Activated T-cell treated with anti-CD3 and anti-CD28 coated beads, Interleukin-2, amount 50 U/mL, for 72 hours (primary cell): ENCODE data around the gene REC114. TPM values are rescaled to one million over a fixed set of nuclear protein-coding genes. Genes with fewer than 3 reads are reported as not detected.
"Not testable (repeated sequence)": the region's sequence is repeated elsewhere in the genome, so short reads cannot be mapped to it uniquely, and the experiment has no call there.

Experiments used
- ATAC-seq, 2 donors: fragments of 150-1000 bp; cut with Tn5 transposase; replicated peaks in 1 of 2; 2 replicates each; pipeline ENCODE4 v1.10.0; 2021; ENCODE audit warnings: moderate library complexity in 2 of 2, mild to moderate bottlenecking in 1 of 2
- DNase-seq, 2 donors: peaks; one replicate each; pipeline ENCODE4 v3.0.0; 2021 to 2022; ENCODE audit warnings: mixed read lengths in 1 of 2
- H3K27ac Mint-ChIP-seq: one replicate; pipeline ENCODE4 v1.8.0; 2022; ENCODE audit warnings: mild to moderate bottlenecking, moderate library complexity, mixed read lengths
- H3K27me3 Mint-ChIP-seq: one replicate; pipeline ENCODE4 v1.8.0; 2022; ENCODE audit warnings: low read depth, mixed read lengths
- H3K36me3 Mint-ChIP-seq, 2 donors: one replicate each; pipeline ENCODE4 v1.8.0; 2022; ENCODE audit warnings: mixed read lengths in 2 of 2, mild to moderate bottlenecking in 1 of 2; ENCODE audit not compliant: insufficient read depth in 2 of 2
- H3K4me1 Mint-ChIP-seq: one replicate; pipeline ENCODE4 v1.8.0; 2022; ENCODE audit warnings: low read depth, mixed read lengths
- H3K4me3 Mint-ChIP-seq, 2 donors: one replicate each; pipeline ENCODE4 v1.8.0; 2022; ENCODE audit warnings: mild to moderate bottlenecking in 2 of 2, mixed read lengths in 2 of 2, moderate library complexity in 2 of 2
- H3K9me3 Mint-ChIP-seq, 2 donors: one replicate each; pipeline ENCODE4 v1.8.0; 2022; ENCODE audit warnings: mixed read lengths in 2 of 2
- total RNA-seq, 2 donors: library from RNA; stranded (reverse); gene quantifications; one replicate each; pipeline ENCODE4 v1.2.3, GENCODE V29; 2022

Gene REC114
- total RNA-seq, 2 donors from 2014 or later, result not detected

- H3K9me3 Mint-ChIP-seq, result no peaks in the 10 kb centered on the region
- H3K4me3 Mint-ChIP-seq, result no peak overlapping the region
- DNase-seq, result no peak
- no peaks in the 10 kb centered on the region for H3K27me3 Mint-ChIP-seq
- peaks cover 21% of the 10 kb centered on the region for H3K4me1 Mint-ChIP-seq
- peak in 1 of 2 donors; percentile 46 for ATAC-seq
- H3K36me3 Mint-ChIP-seq, result peaks cover 2 to 3% of the 10 kb centered on the region in 2 donors
- peak overlapping the region; percentile 40 for H3K27ac Mint-ChIP-seq
These were observed 132.8 kb downstream of the REC114 start for GRCh38 chr15:73575636-73576247.

GRCh38 chr15:73577593-73577992, 134.6 kb downstream of the REC114 start:
- not testable (repeated sequence) for H3K27me3 Mint-ChIP-seq, H3K4me3 Mint-ChIP-seq, DNase-seq, H3K9me3 Mint-ChIP-seq, H3K36me3 Mint-ChIP-seq, H3K4me1 Mint-ChIP-seq, ATAC-seq
- peak overlapping the region; percentile 8 for H3K27ac Mint-ChIP-seq

DNA sequence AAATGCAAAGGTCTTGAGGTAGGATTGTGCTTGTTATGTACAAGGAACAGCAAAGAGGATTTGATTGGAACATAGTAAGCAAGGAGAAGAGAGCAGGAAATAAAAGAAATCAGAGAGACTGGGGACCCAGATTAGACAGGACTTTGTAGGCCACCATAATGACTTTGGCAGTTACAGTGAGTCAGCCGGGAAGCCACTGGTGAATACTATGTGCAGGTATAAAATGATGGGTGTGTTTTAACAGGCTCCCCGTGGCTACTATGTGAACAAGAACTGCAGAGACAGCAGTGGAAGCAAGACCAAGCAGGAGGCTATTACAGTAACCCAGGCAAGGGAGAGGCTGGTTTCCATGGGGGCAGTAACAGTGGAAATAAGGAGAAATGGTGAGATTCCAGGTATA, 135.1 kb downstream of the REC114 start:
- DNase-seq (no peak), ATAC-seq (no peak)
- H3K36me3 Mint-ChIP-seq, result peaks cover 2 to 4% of the 10 kb centered on the region in 2 donors
- peak overlapping the region; percentile 8 for H3K27ac Mint-ChIP-seq
- H3K9me3 Mint-ChIP-seq, result no peaks in the 10 kb centered on the region
- no peak overlapping the region for H3K4me3 Mint-ChIP-seq
- no peaks in the 10 kb centered on the region for H3K27me3 Mint-ChIP-seq
- H3K4me1 Mint-ChIP-seq, result peaks cover 1% of the 10 kb centered on the region

DNA sequence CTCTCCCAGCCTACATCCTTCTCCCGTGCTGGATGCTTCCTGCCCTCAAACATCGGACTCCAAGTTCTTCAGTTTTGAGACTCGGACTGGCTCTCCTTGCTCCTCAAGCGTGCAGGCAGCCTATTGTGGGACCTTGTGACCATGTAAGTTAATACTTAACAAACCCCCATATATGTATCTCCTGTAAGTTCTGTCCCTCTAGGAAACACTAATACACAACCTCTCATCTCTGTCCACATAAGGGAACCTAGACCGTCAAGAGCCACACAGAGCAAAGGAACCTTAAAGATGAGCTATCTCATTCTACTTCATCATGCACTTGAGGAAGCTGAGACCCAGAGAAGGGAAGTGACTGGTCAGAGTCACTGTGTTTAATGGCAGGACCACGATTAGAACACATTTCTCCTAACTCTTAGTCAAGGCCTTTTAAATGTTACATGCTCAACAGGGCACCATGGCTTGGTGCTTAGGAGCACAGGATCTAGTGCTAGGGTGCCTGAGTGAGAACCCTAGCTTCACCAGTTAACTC, 140.0 kb downstream of the REC114 start:
- no peak for DNase-seq
- Mint-ChIP-seq H3K36me3 (peaks cover 2 to 10% of the 10 kb centered on the region in 2 donors), H3K27ac (peak overlapping the region; percentile 96), H3K4me3 (no peak overlapping the region), H3K9me3 (no peaks in the 10 kb centered on the region), H3K4me1 (peaks cover 5% of the 10 kb centered on the region), H3K27me3 (no peaks in the 10 kb centered on the region)
- ATAC-seq, result peak in 1 of 2 donors; percentile 7

GRCh38 chr15:73583544-73583943, 140.6 kb downstream of the REC114 start:
- H3K4me1 Mint-ChIP-seq, result peaks cover 5% of the 10 kb centered on the region
- no peaks in the 10 kb centered on the region for H3K27me3 Mint-ChIP-seq
- peak; percentile 75 to 87 for ATAC-seq
- H3K27ac Mint-ChIP-seq, result peak overlapping the region; percentile 96
- no peaks in the 10 kb centered on the region for H3K9me3 Mint-ChIP-seq
- H3K36me3 Mint-ChIP-seq, result peaks cover 2 to 10% of the 10 kb centered on the region in 2 donors
- peak in 1 of 2 donors; percentile 16 for DNase-seq
- H3K4me3 Mint-ChIP-seq, result peak overlapping the region in 1 of 2 donors; percentile 54

- H3K36me3 Mint-ChIP-seq, result peaks cover 4 to 11% of the 10 kb centered on the region in 2 donors
- peak overlapping the region in 1 of 2 donors; percentile 56 for H3K4me3 Mint-ChIP-seq
- ATAC-seq, result peak in 1 of 2 donors; percentile 25
- peak overlapping the region; percentile 10 for H3K27ac Mint-ChIP-seq
- peaks cover 5% of the 10 kb centered on the region for H3K4me1 Mint-ChIP-seq
- H3K9me3 Mint-ChIP-seq, result no peaks in the 10 kb centered on the region
- H3K27me3 Mint-ChIP-seq, result no peaks in the 10 kb centered on the region
- no peak for DNase-seq
These were observed 141.9 kb downstream of the REC114 start for GRCh38 chr15:73584699-73585420.

DNA sequence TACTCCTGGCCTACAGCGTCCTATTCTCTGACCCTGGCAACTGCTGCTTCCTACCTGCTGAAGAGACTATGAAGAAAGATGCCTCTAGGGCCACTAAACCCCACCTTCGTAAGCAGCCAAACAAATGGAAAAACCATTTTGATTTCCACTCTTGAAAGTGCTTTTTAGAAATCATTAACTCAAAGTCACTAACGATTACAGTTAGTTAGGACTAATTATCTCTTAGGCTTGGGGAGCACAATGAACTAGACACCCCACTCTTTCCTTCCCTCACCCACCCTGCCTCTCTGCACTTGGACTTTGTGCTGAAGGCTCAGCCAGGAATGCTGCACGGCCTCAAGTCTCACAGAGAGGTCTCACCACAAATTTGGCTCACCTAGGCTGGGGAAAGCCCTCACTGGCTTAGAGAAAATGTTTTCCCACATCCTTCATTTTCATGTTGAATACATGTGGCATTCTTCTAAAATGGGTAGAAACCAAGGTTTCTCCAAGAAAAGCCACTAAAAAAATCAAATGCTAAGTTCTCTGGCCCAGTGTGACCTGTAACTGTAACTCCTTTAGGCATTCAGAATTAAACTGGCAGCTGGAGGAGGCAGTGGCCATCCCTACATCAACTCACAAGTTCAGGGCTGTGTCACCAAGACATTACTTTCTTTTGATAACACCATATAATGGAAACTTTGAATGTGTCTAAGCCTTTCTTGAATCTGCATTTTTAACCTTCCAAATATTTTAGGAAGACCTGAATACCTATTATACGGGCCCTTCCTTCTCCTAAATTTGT, 143.1 kb downstream of the REC114 start:
- peak overlapping the region; percentile 70 for H3K27ac Mint-ChIP-seq
- peaks cover 4 to 11% of the 10 kb centered on the region in 2 donors for H3K36me3 Mint-ChIP-seq
- no peaks in the 10 kb centered on the region for H3K9me3 Mint-ChIP-seq
- H3K4me3 Mint-ChIP-seq, result peak overlapping the region in 1 of 2 donors; percentile 9
- H3K27me3 Mint-ChIP-seq, result no peaks in the 10 kb centered on the region
- peaks cover 5% of the 10 kb centered on the region for H3K4me1 Mint-ChIP-seq
- DNase-seq, result no peak
- peak in 1 of 2 donors; percentile 10 for ATAC-seq

GRCh38 chr15:73589766-73590165, 146.8 kb downstream of the REC114 start:
- Mint-ChIP-seq H3K4me3 (no peak overlapping the region), H3K36me3 (peaks cover 2 to 5% of the 10 kb centered on the region in 2 donors)

GRCh38 chr15:73590263-73590662, 147.3 kb downstream of the REC114 start:
- Mint-ChIP-seq H3K4me3 (no peak overlapping the region), H3K36me3 (peaks cover 2 to 5% of the 10 kb centered on the region in 2 donors), H3K9me3 (no peaks in the 10 kb centered on the region), H3K27ac (no peak overlapping the region), H3K4me1 (peaks cover 7% of the 10 kb centered on the region), H3K27me3 (no peaks in the 10 kb centered on the region)
- DNase-seq (no peak), ATAC-seq (no peak)

More at GRCh38 chr15:73589766-73590165, 146.8 kb downstream of the REC114 start:
- DNase-seq, result no peak
- Mint-ChIP-seq H3K27ac (no peak overlapping the region), H3K9me3 (no peaks in the 10 kb centered on the region), H3K27me3 (no peaks in the 10 kb centered on the region), H3K4me1 (peaks cover 2% of the 10 kb centered on the region)
- no peak for ATAC-seq

DNA sequence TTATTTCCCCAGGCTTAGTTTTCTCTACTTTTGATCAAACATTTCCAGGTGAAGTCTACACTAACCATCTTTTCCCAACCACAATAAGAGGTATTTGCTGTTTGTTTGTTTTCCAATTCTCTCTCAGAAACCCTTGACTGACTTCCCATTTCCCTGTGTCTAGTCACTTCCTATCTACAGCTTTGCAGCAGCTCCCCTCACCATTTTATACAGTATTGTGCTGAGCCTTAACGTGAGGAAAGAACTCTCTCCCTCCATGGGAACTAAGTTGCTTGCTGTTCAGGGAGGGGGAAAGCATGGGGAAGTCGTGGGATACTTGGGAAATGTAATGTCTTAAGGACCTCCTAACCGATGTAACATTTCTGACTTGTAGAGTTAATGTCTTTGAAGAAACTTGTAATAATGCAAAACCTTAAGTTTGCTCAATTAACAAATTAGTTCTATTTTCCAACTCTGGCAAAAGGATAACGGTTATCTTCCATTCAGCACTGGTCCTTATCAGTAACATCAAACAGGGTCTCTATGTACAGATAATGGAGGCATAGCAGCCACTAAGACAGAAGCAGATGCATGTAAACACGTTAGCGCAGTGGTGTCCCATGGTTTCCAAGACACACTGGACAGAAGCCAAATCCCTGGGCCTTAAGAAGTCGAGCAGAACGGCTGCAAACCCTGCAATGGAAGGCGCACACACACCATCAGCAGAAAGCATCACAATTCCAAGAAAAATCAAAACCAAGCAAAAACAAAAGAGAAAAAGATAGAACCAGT, 150.5 kb downstream of the REC114 start:
- Mint-ChIP-seq H3K4me1 (peaks cover 20% of the 10 kb centered on the region), H3K27ac (no peak overlapping the region), H3K4me3 (no peak overlapping the region), H3K36me3 (peaks cover 2% of the 10 kb centered on the region in 2 donors), H3K9me3 (no peaks in the 10 kb centered on the region), H3K27me3 (no peaks in the 10 kb centered on the region)
- no peak for ATAC-seq
- DNase-seq, result no peak

DNA sequence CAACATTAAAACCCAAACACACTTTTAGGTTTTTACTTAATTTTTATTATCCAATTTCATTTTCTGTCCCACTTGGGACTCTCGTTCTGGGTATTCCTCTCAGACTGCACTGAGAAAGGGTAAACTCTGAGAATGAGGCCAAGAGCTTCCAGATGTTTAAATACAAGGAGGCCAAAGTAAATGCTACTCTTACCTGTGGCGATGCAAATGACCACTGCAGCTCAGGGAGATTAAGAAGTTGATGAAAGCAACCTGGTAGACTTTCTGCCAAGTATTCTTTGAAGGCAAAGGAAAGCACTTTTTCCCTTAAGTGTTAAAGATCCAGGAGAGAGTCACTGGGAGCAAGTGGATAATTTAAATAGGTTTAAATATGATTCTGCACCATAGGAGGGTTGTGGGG, 151.1 kb downstream of the REC114 start:
- ATAC-seq, result no peak
- no peaks in the 10 kb centered on the region for H3K27me3 Mint-ChIP-seq
- no peaks in the 10 kb centered on the region for H3K36me3 Mint-ChIP-seq
- no peak overlapping the region for H3K27ac Mint-ChIP-seq
- H3K9me3 Mint-ChIP-seq, result no peaks in the 10 kb centered on the region
- H3K4me3 Mint-ChIP-seq, result no peak overlapping the region
- DNase-seq, result no peak
- H3K4me1 Mint-ChIP-seq, result peaks cover 20% of the 10 kb centered on the region

DNA sequence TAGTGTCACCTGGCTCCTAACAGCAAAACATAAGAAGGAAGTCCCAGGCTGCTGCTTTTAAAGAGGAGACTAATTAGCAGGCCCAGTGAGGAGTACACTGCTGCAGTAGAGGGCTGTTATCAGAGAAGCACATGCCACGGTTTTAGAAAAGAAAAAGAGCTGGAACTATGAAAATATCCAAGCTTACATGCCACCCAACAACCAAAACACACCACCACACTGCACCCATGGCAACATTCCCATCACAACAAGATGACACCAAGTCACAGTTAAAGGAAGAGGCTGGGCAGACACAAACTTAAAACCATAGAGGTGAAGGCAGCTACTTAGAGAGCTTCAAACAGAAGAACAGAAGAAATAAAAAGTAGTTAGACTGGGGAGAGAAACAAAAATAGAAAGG, 153.2 kb downstream of the REC114 start:
- Mint-ChIP-seq H3K4me1 (peaks cover 20% of the 10 kb centered on the region), H3K36me3 (no peaks in the 10 kb centered on the region), H3K4me3 (no peak overlapping the region), H3K27me3 (no peaks in the 10 kb centered on the region), H3K9me3 (no peaks in the 10 kb centered on the region), H3K27ac (peak overlapping the region; percentile 13)
- DNase-seq (no peak), ATAC-seq (no peak)
